NCI-H446 treated with DMSO at 0.1 percent for 48 hours (cell line): ENCODE measurements around the gene CTIF.
"Not testable (repeated sequence)": the region's sequence is repeated elsewhere in the genome, so short reads cannot be mapped to it uniquely, and the experiment has no call there.

ENCODE experiments used
- DNase-seq: peaks from one replicate; lab custom pipeline; 2025; lab: John Stamatoyannopoulos, UW

The CTIF gene

DNA sequence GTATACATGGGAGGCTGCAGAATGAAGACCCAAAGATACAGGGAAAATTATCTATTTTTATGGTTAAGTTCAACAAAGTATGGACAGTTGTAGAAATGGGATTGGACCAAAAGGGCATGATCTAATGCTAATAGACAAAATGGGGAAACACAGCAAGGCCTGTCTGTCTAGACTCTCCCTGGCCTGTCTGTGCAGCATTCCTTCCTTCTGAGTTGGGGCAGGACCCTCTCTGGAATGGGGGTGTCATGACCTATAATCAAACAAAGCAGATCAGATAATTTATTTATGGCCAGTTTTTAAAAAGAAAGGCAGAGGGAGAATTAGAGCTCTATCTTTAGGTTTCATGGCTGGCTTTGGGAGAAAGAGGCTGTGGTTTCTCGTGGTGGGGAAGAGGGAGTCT lies 104.4 kb downstream of the CTIF start:
- DNase-seq: no peak

DNA sequence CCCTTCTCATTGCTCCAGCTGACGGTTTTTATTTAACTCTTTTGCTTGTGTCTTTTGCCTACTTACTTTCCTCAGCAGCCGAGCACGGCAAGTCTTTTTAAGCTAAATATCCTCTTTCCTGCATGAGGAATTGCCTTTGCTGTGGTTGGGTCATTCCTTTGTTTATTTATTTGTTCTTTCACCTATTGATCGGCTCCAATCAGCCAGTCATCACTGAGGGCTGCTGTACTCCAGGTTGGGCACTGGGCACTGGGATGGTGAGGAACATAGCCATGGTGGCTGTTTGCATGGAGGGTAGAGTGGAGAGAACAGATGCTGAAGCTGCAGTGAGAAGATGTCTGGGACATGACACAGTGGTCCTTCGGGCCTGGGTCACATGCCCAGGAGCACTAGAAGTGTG lies 105.2 kb downstream of the CTIF start:
- DNase-seq: no peak

DNA sequence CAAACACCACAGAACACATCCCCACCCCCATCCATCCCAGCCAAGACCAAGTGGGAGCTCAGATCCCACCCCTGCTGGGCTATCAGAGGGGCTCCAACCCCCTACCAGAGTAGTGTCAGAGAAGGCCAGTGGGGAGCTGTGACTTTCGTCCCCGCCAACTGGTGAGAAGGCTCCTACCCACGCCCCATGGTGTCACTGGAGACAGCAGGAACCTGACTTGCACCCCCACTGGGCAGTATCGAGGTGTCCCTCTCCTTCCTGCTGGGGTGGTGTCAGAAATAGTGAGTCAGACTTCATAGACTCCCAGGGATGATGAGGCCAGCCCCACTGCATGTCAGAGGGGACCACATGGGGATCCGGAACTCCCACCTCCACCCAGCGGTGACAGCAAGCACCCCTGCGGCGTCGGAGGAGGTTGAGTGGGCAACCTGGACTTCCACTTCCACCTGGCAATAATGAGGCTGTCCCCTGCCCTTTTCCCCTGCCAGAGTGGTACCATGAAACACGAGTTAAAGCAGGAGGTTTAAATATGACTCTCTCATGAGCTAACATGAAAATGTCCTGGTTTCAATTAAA lies 106.7 kb downstream of the CTIF start:
- no peak for DNase-seq

DNA sequence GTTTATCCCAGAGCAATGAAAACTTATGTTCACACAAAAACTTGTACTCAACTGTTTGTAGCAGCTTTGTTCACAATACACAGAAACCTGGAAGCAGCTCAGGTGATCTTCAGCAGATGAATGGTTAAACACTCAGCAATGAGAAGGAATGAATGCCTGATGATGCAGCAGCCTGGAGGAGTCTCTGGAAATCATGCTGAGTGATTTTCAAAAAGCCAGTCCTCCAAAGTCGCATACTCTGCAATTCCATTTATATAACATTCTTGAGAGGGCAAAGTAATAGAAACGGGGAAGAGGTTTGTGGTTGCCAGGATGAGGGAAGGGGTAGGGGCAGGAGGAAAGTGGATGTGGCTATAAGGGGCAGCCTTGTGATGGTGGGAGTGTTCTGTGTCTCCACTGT lies 108.1 kb downstream of the CTIF start:
- no peak for DNase-seq

DNA sequence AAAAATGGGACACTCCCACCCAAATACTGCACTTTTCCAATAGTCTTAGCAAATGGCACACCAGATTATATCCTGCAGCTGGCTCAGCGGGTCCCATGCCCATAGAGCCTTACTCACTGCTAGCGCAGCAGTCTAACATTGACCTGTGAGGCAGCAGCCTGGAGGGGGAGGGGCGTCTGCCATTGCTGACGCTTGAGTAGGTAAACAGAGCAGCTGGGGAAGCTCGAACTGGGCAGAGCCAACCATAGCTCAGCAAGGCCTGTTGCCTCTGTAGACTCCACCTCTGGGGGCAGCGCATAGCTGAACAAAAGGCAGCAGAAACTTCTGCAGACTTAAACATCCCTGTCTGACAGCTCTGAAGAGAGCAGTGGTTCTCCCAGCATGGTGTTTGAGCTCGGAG lies 110.4 kb downstream of the CTIF start:
- no peak for DNase-seq

DNA sequence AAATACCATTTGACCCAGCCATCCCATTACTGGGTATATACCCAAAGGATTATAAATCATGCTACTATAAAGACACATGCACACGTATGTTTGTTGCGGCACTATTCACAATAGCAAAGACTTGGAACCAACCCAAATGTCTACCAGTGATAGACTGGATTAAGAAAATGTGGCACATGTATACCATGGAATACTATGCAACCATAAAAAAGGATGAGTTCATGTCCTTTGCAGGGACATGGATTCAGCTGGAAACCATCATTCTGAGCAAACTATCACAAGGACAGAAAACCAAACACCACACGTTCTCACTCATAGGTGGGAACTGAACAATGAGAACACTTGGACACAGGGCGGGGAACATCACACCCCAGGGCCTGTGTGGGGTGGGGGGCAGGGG lies 115.8 kb downstream of the CTIF start:
- not testable (repeated sequence) for DNase-seq

DNA sequence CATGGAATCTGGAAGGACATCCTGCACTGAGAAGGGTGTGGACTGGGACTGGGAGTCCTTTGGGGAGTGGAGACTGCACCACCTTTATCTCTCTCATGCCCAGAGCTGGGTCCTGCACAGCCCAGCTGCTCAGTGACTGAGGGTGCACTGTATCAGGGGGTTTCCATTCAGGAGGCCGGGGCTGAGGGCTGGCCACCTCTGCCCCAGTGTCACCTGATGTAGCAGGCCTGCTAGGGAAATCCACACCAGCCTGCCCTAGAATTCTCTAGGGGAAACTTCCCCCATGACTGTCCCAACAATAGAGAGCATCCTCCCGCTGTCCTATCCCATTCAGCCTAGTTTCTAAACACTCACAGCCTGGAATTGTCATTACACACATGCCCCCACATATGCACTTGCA lies 116.7 kb downstream of the CTIF start:
- DNase-seq: no peak

DNA sequence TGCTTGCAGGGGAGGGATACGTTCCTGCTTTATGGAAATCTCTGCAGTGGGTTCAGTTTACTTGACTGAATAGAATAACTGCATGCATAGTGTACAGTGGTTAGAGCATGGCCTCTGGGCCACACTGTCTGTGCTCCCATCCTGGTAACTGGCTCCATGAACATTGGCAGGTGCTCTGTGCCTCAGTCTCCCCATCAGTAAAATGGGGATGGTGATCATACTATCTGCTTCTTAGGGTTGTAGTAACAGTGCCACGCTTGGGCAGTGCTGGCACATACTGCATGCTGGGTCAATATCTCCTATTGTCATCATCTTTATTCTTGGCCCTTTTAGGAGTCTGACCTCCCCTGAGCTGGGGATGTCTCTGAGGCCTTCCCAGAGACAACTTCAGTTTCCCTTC lies 117.3 kb downstream of the CTIF start:
- no peak for DNase-seq

DNA sequence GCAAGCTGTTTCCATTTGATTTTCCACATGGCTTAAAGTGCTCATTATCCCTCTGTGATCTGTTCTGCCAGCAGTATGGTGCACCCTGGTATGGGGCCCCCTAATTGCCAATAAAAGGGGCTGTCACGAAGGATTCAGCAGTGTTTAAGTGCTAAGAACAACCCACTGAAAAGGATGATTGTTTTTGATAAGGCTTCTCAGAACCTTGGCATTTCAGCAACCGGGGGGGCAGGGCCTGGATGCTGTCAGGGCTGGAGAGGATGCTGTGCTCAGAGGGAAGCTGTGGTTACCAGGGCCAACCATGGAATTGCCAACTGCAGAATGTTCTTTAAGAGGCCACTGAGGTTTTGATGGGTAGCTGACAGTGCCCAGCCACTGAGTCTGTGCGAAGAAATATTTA lies 117.8 kb downstream of the CTIF start:
- no peak for DNase-seq

DNA sequence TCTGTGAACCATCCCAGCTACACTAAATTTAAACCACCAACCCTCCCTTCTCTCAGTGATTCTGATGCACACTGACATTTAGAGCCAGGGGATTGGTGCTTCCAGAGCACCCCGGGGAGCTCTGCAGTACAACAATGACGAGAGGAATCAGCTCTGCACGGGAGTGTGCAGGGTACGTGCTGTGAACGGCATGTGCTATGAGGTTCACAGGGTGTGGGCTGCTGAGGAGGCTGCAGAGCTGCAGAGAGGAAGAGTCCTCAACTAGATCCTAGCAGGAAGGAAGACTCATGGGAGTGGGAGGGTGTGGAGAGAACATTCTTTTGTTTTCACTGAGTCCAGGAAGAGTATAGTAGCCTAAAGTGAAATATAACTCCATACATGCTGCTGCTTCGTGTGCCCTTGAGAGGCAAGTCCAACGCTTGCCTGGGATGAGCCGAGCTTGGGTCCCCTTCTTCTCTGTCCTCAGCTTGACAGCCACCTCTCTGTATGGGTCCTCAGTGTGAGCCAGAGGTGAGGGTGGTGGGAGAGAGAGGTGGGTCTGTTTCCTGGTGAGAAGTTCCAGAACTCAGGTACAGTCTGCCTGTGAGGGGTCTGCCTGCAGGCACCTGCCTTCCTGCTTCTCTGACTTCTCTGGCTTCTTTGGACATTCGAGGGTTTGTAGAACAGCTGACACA lies 118.8 kb downstream of the CTIF start:
- DNase-seq: no peak

DNA sequence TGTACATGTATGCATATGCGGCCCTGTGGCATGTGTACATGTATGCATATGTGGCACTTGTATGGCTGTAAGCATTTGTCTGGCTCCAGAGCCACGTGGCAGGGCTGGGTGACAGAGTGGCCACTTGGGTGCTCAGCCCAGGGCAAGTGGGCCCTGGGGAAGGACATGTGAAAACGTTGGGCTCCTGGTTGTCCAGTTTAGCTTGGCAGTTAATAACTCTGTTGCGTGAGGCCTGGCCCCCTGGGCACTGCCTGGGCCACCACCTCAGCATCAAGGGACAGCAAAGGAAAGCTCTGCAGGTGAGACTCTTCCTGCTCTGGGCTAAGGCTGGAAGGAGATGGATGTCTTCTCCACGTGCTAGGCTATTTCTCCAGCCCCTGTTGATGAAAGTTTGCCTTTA lies 119.9 kb downstream of the CTIF start:
- no peak for DNase-seq

DNA sequence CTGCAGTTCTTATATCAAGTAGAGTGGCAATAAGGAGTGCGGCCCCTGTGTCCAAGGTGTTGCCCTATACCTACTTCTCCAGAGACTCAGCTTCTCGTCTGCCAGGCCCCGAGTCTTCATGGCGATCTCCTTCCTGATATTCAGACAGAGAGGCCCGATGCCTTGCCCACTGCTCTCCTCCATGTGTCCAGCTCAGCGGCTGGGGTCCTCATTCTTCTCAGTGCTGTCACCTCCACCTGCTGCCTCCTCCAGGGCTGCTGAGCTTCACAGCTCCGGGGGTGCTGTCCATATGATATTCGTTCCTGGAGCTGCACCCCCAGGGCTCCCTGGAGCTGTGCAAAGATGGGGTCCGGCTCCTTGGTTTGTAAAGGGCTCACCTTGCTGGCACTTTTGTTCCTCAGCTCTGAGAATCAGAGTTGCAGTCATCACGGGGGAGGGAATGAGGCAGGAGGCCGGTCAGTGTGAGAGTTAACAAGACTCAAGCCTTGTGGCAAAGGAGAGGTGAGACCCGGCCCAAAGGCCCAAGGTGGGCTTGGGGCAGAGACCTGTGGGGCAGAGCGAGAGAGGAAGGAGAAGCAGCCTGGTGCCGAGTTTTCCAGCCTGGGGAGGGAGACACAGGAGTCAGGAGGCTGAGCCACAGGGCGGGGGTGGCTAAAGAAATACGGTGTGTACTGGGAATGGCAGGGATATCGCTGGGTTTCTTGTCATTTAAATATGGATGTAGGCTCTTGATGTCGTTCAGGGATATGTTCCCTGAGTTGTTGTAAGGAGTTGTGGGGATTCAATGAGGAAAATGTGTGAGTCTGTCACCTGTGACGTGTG lies 120.6 kb downstream of the CTIF start:
- no peak for DNase-seq

DNA sequence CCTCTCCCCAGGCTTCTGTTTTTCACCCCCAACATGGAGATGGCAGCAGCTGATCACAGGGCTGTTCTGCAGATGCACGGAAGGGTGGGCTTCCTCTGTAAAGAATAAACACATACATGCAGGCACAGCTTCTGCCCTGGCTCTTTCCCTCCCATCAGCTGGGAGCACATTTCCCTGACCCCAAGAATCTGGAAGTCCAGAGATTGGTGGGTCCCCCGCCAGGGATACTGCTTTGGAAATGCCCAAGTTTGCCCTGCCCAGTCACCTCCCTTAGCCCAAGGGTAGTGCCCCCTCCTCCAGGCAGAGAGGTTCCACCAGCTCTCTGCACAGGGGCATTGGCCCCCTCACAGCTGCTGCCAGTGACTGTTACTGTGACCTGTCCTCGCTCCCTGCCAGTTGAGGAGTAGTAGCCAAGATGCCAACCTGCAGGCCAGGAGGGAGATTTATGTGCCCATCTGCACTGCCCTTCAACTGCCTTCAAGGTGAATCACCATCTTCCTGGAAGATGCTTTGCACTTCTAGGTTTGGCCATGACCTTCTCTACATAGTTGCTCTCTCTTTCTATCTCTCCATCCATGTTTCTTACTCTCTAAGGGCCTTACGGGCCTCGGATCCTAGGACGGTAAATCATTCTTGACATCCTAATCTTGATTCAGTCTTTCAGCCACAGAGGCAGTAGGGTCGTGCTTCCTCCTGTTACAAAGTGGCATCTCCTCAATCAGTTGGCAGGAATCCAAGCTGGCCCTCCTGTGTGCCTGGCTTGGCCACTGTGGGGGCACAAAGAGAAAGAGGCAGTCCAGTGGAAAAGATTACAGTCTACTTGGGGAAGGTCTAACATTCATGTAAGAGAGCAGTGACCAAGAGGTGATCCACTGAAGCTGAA lies 121.8 kb downstream of the CTIF start:
- DNase-seq: no peak

DNA sequence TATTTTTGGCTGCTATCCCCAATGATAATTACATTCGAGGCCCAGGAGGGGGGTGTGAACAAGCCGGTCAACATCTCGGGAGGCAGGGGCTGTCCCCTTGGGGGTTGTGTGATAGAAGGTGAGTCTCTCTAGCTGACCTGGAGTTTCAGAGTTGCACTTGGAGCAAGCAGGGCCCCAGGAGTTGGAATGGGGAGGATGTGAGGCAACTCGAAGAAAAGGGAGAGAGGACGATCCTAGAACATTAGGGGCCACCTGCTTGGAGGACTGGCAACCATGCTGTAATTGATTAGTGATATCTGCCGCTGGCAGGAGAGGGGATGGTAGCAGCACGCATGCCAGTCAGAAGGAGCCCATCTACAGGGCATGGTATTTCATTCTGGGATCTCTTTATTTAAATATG lies 122.6 kb downstream of the CTIF start:
- no peak for DNase-seq

DNA sequence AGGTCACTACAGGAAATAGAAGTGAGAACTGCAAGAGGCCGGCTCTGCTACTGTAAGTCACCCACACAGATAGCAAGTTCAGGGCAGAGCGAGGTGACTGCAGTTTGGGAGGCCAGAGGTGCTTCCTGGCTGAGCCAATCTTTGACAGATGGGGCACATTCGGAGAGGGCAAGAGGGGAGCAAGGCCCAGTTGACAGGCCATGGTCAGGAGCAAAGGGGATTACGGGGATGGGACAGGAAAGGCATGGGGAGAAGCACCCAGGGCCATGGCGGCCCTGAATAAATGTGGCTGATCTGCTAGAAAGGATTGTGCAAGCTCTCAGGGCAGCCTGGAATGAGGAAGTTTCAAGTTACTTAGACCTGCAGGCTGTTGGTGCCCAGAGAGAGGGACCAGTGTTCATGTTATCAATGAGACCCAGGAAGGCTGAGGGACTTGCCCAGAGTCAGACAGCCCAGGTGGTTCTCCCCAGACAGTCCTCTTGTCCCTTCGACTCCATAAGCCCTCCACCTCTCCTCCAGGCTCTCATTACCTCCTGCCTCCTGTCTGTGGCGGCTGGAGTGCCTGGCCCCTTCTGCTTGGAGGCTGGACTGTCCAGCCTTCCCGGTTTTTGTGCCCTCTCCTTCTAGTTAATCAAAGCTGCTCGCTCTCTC lies 123.3 kb downstream of the CTIF start:
- no peak for DNase-seq

DNA sequence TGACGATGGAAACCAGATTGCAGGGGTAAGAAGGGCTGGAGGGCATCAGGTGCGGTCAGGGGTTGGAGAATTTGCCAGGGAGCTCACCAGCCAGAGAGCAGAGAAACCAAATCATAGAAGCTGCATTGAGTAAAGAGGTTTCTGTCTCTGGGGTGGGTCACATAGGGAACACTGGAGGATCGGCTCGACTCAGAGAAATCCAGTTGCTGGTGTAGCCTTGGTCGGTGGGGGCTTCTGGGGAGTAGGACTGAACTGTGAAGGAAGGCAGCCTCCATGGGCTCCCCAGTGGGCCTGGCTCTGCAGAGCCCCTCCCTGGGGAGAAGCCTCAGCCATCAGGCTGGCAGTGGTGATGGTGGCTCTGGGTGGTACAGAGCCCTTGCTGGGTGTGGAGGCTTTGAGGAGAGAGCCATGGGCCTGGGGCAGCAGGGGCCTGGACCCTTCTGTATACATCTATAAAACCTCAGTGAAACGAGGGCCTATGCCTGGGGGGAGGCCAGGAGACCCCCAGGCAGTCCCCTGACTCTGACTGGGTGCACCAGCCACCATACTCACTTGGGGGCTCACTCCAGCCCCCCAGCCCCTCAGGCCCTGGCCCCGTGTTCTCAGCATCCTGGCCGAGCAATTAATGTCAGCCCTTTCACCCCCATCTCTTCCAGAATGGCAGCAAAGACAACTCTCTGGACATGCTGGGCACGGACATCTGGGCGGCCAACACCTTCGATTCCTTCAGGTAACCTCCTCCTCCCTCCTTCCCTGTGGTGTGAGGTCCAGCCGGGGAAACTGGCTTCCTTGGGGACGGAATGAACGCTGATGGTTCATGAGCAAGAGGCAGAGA lies 124.5 kb downstream of the CTIF start:
- no peak for DNase-seq

DNA sequence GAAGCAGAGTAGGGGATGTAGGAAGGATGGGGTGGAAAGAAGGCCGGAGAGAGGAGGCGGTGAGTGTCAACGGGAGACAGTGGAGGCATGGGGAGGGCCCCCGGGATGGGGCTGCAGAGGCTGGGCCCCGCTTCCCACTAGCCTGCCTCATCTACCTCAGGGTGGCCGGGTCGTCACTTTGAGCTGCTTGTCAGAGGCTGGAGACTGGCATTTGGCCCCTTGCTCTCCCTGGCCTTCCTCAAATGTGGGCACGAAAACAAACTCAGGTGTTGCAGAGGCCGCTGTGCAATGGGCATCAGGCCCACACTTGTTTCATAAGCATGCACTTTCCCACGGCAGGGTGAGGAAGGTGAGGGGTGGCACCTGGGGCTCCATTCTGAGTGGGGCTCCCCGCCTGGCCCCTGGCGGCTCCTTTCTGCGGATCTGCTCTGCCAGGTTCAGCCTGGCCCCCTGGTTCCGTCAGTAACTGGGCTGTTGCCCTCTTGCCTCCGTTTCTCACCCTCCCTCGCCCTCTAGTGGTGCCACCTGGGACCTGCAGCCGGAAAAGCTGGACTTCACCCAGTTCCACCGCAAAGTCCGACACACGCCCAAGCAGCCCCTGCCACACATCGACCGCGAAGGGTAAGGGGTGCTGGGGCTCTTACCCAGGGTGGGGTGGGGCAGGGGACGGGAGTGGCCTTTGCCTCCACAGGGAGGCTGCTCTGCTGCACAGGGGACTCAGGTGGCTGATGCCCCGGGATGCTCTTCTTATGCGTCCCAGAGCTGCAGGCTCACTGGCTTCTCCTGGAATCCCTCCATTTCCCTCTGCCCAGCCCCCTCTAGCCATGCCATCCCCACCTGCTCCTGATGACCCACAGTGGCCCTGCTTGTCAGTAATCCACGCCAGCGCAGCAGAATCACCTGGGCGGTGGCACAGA lies 125.4 kb downstream of the CTIF start:
- DNase-seq: no peak

DNA sequence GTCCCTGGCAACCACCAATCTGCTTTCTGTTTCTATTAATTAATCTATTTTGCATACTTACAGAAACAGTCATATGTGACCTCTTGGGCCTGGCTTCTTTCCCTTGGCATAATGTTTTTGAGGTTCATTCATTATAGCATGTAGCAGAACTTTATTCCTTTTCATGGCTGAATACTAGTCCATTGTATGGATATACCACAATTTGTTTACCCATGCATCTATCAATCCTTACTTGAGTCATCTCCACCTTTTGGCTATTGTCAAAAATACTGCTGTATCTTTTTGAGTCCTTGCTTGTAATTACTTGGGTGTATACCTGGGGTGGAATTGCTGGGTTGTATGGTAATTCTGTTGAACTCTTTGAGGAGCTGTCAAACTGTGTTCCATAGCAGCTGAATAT lies 126.8 kb downstream of the CTIF start:
- no peak for DNase-seq

DNA sequence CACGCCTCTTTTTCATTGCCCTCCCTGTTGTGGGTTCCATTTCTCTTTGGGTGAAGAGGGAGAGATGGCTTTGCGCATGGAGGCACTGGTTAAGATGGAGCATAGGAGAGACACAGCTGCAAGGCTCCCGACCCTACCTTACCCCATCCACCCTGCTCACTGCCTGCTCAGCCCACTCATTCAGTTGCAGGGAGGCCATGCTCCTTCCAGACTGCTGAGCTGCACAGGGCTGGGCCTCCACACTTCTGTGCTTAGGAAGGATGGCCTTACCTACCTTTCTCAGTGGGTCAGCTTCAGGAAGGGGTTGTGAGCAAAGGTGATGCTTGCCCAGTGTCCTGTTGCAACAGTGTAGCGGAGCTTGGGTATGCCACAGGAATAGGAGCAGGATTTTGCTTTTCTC lies 127.8 kb downstream of the CTIF start:
- no peak for DNase-seq
